Stimulated activated naive CD8-positive, alpha-beta T cell treated with anti-CD3 and anti-CD28 coated beads, Interleukin-15, Interleukin-2, amounts not matched to agents 100 ng/mL and 50 ng/mL, for 24 hours (primary cell): ENCODE measurements around the gene TOMM70.

Experiments used
- H3K27ac Mint-ChIP-seq: one replicate; pipeline ENCODE4 v1.8.0; 2021; ENCODE audit warnings: mild to moderate bottlenecking, mixed read lengths
- H3K27me3 Mint-ChIP-seq: one replicate; pipeline ENCODE4 v1.8.0; 2021; ENCODE audit warnings: mixed read lengths
- H3K36me3 Mint-ChIP-seq: one replicate; pipeline ENCODE4 v1.8.0; 2021; ENCODE audit warnings: low read depth, mixed read lengths
- H3K4me1 Mint-ChIP-seq: one replicate; pipeline ENCODE4 v1.8.0; 2021; ENCODE audit warnings: low read depth, mixed read lengths
- H3K4me3 Mint-ChIP-seq: one replicate; pipeline ENCODE4 v1.8.0; 2021; ENCODE audit warnings: mild to moderate bottlenecking, mixed read lengths
- H3K9me3 Mint-ChIP-seq: one replicate; pipeline ENCODE4 v1.8.0; 2021; ENCODE audit warnings: mixed read lengths

The TOMM70 gene

GRCh38 chr3:100400419-100400779 is 490 bp downstream of the TOMM70 start:
- Mint-ChIP-seq H3K27me3 (no peaks in the 10 kb centered on the region), H3K36me3 (peaks cover 25% of the 10 kb centered on the region), H3K4me1 (peaks cover 76% of the 10 kb centered on the region), H3K27ac (peak overlapping the region; percentile 87), H3K9me3 (no peaks in the 10 kb centered on the region), H3K4me3 (peak overlapping the region; percentile 92)

GRCh38 chr3:100399341-100400071 is 1.4 kb downstream of the TOMM70 start:
- H3K4me1 Mint-ChIP-seq, result peaks cover 71% of the 10 kb centered on the region
- H3K36me3 Mint-ChIP-seq, result peaks cover 21% of the 10 kb centered on the region
- H3K4me3 Mint-ChIP-seq, result peak overlapping the region; percentile 92
- H3K27ac Mint-ChIP-seq, result peak overlapping the region; percentile 87
- no peaks in the 10 kb centered on the region for H3K9me3 Mint-ChIP-seq
- H3K27me3 Mint-ChIP-seq, result no peaks in the 10 kb centered on the region

GRCh38 chr3:100396967-100397366 is 3.9 kb downstream of the TOMM70 start:
- Mint-ChIP-seq H3K27me3 (no peaks in the 10 kb centered on the region), H3K27ac (no peak overlapping the region), H3K36me3 (peaks cover 30% of the 10 kb centered on the region), H3K9me3 (no peaks in the 10 kb centered on the region), H3K4me3 (no peak overlapping the region), H3K4me1 (peaks cover 55% of the 10 kb centered on the region)

- H3K9me3 Mint-ChIP-seq, result no peaks in the 10 kb centered on the region
Measured at GRCh38 chr3:100395679-100396431, 5.0 kb downstream of the TOMM70 start.

GRCh38 chr3:100389025-100389424 is 11.9 kb downstream of the TOMM70 start:
- no peak overlapping the region for H3K27ac Mint-ChIP-seq
- H3K4me1 Mint-ChIP-seq, result peaks cover 24% of the 10 kb centered on the region
- H3K27me3 Mint-ChIP-seq, result no peaks in the 10 kb centered on the region
- H3K9me3 Mint-ChIP-seq, result no peaks in the 10 kb centered on the region
- no peak overlapping the region for H3K4me3 Mint-ChIP-seq
- peaks cover 57% of the 10 kb centered on the region for H3K36me3 Mint-ChIP-seq

More at GRCh38 chr3:100395679-100396431, 5.0 kb downstream of the TOMM70 start:
- Mint-ChIP-seq H3K27me3 (no peaks in the 10 kb centered on the region), H3K36me3 (peaks cover 31% of the 10 kb centered on the region), H3K27ac (peak overlapping the region; percentile 33), H3K4me1 (peaks cover 51% of the 10 kb centered on the region), H3K4me3 (peak overlapping the region; percentile 22)

- Mint-ChIP-seq H3K27ac (no peak overlapping the region), H3K9me3 (no peaks in the 10 kb centered on the region), H3K27me3 (no peaks in the 10 kb centered on the region), H3K4me1 (peaks cover 20% of the 10 kb centered on the region), H3K4me3 (no peak overlapping the region), H3K36me3 (peaks cover 59% of the 10 kb centered on the region)
Measured at GRCh38 chr3:100386437-100387074, 14.3 kb downstream of the TOMM70 start.

- no peak overlapping the region for H3K27ac Mint-ChIP-seq
- H3K4me1 Mint-ChIP-seq, result peaks cover 20% of the 10 kb centered on the region
Measured at GRCh38 chr3:100384733-100385525, 16.0 kb downstream of the TOMM70 start.

GRCh38 chr3:100376301-100376700 is 24.6 kb downstream of the TOMM70 start:
- H3K27ac Mint-ChIP-seq, result no peak overlapping the region
- H3K36me3 Mint-ChIP-seq, result peaks cover 68% of the 10 kb centered on the region

More at GRCh38 chr3:100384733-100385525, 16.0 kb downstream of the TOMM70 start:
- Mint-ChIP-seq H3K9me3 (no peaks in the 10 kb centered on the region), H3K4me3 (no peak overlapping the region), H3K36me3 (peaks cover 71% of the 10 kb centered on the region), H3K27me3 (no peaks in the 10 kb centered on the region)

GRCh38 chr3:100374521-100374920 is 26.4 kb downstream of the TOMM70 start:
- Mint-ChIP-seq H3K9me3 (no peaks in the 10 kb centered on the region), H3K27ac (no peak overlapping the region), H3K4me3 (no peak overlapping the region), H3K36me3 (peaks cover 71% of the 10 kb centered on the region), H3K27me3 (no peaks in the 10 kb centered on the region), H3K4me1 (no peaks in the 10 kb centered on the region)

More at GRCh38 chr3:100376301-100376700, 24.6 kb downstream of the TOMM70 start:
- Mint-ChIP-seq H3K9me3 (no peaks in the 10 kb centered on the region), H3K4me1 (no peaks in the 10 kb centered on the region), H3K4me3 (no peak overlapping the region), H3K27me3 (no peaks in the 10 kb centered on the region)

- H3K9me3 Mint-ChIP-seq, result no peaks in the 10 kb centered on the region
- no peaks in the 10 kb centered on the region for H3K27me3 Mint-ChIP-seq
- H3K36me3 Mint-ChIP-seq, result peaks cover 68% of the 10 kb centered on the region
- no peak overlapping the region for H3K4me3 Mint-ChIP-seq
- H3K4me1 Mint-ChIP-seq, result no peaks in the 10 kb centered on the region
- H3K27ac Mint-ChIP-seq, result no peak overlapping the region
Measured at GRCh38 chr3:100370756-100371155, 30.1 kb downstream of the TOMM70 start.

- H3K4me1 Mint-ChIP-seq, result no peaks in the 10 kb centered on the region
- no peaks in the 10 kb centered on the region for H3K9me3 Mint-ChIP-seq
- H3K27ac Mint-ChIP-seq, result no peak overlapping the region
- peaks cover 73% of the 10 kb centered on the region for H3K36me3 Mint-ChIP-seq
- no peak overlapping the region for H3K4me3 Mint-ChIP-seq
- H3K27me3 Mint-ChIP-seq, result no peaks in the 10 kb centered on the region
Measured at GRCh38 chr3:100368441-100368840, 32.4 kb downstream of the TOMM70 start.

- Mint-ChIP-seq H3K4me1 (no peaks in the 10 kb centered on the region), H3K9me3 (no peaks in the 10 kb centered on the region), H3K4me3 (no peak overlapping the region), H3K36me3 (peaks cover 79% of the 10 kb centered on the region), H3K27ac (no peak overlapping the region), H3K27me3 (no peaks in the 10 kb centered on the region)
Measured at GRCh38 chr3:100366424-100366823, 34.5 kb downstream of the TOMM70 start.

- H3K27ac Mint-ChIP-seq, result no peak overlapping the region
- no peaks in the 10 kb centered on the region for H3K4me1 Mint-ChIP-seq
- H3K36me3 Mint-ChIP-seq, result peaks cover 79% of the 10 kb centered on the region
- no peaks in the 10 kb centered on the region for H3K9me3 Mint-ChIP-seq
- no peaks in the 10 kb centered on the region for H3K27me3 Mint-ChIP-seq
- no peak overlapping the region for H3K4me3 Mint-ChIP-seq
Measured at GRCh38 chr3:100364421-100364820, 36.5 kb downstream of the TOMM70 start.

GRCh38 chr3:100361897-100362296 is 39.0 kb downstream of the TOMM70 start:
- Mint-ChIP-seq H3K9me3 (no peaks in the 10 kb centered on the region), H3K4me1 (no peaks in the 10 kb centered on the region), H3K36me3 (peaks cover 77% of the 10 kb centered on the region), H3K27ac (no peak overlapping the region), H3K27me3 (no peaks in the 10 kb centered on the region), H3K4me3 (no peak overlapping the region)
